ENCODE data around the gene SLC16A3. TPM values are rescaled to one million over a fixed set of nuclear protein-coding genes. Genes with fewer than 3 reads are reported as not detected.

Gene SLC16A3
- total and polyA plus RNA-seq, 9 of the 15 experiments (the other 6 are each of a cell fraction or from before 2014, with no cell fraction given) = 0.11 to 5.4 (median 1.2) TPM; not detected in 2

DNA sequence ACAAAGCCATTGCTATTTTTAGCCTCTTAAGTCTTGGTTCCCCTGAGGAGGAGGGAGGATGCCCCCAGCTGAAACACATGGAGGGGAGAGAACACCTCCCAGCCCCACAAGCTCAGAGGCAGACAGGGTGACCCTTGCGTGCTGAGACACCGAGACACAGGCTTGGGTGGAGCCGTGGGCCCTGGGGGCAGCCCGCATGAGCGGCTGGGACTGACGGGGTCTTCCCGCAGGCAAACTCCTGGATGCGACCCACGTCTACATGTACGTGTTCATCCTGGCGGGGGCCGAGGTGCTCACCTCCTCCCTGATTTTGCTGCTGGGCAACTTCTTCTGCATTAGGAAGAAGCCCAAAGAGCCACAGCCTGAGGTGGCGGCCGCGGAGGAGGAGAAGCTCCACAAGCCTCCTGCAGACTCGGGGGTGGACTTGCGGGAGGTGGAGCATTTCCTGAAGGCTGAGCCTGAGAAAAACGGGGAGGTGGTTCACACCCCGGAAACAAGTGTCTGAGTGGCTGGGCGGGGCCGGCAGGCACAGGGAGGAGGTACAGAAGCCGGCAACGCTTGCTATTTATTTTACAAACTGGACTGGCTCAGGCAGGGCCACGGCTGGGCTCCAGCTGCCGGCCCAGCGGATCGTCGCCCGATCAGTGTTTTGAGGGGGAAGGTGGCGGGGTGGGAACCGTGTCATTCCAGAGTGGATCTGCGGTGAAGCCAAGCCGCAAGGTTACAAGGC is 9.8 kb downstream of the SLC16A3 start (continued):
- TF ChIP-seq, protein P1, sequence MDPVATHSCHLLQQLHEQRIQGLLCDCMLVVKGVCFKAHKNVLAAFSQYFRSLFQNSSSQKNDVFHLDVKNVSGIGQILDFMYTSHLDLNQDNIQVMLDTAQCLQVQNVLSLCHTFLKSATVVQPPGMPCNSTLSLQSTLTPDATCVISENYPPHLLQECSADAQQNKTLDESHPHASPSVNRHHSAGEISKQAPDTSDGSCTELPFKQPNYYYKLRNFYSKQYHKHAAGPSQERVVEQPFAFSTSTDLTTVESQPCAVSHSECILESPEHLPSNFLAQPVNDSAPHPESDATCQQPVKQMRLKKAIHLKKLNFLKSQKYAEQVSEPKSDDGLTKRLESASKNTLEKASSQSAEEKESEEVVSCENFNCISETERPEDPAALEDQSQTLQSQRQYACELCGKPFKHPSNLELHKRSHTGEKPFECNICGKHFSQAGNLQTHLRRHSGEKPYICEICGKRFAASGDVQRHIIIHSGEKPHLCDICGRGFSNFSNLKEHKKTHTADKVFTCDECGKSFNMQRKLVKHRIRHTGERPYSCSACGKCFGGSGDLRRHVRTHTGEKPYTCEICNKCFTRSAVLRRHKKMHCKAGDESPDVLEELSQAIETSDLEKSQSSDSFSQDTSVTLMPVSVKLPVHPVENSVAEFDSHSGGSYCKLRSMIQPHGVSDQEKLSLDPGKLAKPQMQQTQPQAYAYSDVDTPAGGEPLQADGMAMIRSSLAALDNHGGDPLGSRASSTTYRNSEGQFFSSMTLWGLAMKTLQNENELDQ (CRISPR knock-in tag; IDR thresholded peaks at IDR 0.05; ENCODE audit: borderline replicate concordance) = no peak
- TF ChIP-seq ZNF274 (IDR thresholded peaks at IDR 0.05; ENCODE audit: borderline replicate concordance, low read depth, low read length) (no peak), ZNF79 (CRISPR knock-in tag; IDR thresholded peaks at IDR 0.05; ENCODE audit: low read depth) (no peak), ZNF133 (CRISPR knock-in tag; IDR thresholded peaks at IDR 0.05) (no peak), RAD51 (IDR thresholded peaks at IDR 0.05; ENCODE audit: borderline replicate concordance, low read depth) (no peak), SRSF7 (optimal IDR thresholded peaks at IDR 0.05; ENCODE audit: low read depth, low read length) (no peak), ZNF444 (CRISPR knock-in tag; IDR thresholded peaks at IDR 0.05) (no peak), SMARCB1 (IDR thresholded peaks at IDR 0.05; ENCODE audit: insufficient read length, low read depth) (no peak), MYC (IDR thresholded peaks at IDR 0.05; ENCODE audit: low read depth, low read length) (peak; percentile 58), MYC (CRISPR knock-in tag; IDR thresholded peaks at IDR 0.05; ENCODE audit: borderline replicate concordance, low read depth) (no peak), ATF7 (IDR thresholded peaks at IDR 0.05) (no peak; the same call in none of the 2 replicates), RCOR1 (IDR thresholded peaks at IDR 0.05; ENCODE audit: borderline replicate concordance in 1 of 2, low read depth in 2 of 2, low read length in 2 of 2) (peak in 1 of 2 experiments; percentile 46; a peak in 1 of 4 replicates), CREBBP (IDR thresholded peaks at IDR 0.05; ENCODE audit: low read depth, low read length) (no peak), HDAC1 (IDR thresholded peaks at IDR 0.05) (peak in 1 of 2 experiments; percentile 66; a peak in 2 of 4 replicates), ZBTB7A (IDR thresholded peaks at IDR 0.05; ENCODE audit: borderline replicate concordance, control insufficient read depth, low read depth, low read length) (peak; percentile 42; the same call in 1 of the 2 replicates), DPF2 (IDR thresholded peaks at IDR 0.05) (peak; percentile 33; the same call in 1 of the 2 replicates), IFI16 (CRISPR knock-in tag; IDR thresholded peaks at IDR 0.05) (no peak)
- TF ChIP-seq, protein P2, sequence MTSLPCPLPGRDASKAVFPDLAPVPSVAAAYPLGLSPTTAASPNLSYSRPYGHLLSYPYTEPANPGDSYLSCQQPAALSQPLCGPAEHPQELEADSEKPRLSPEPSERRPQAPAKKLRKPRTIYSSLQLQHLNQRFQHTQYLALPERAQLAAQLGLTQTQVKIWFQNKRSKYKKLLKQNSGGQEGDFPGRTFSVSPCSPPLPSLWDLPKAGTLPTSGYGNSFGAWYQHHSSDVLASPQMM (CRISPR knock-in tag; IDR thresholded peaks at IDR 0.05) = no peak
- TF ChIP-seq, protein P3, sequence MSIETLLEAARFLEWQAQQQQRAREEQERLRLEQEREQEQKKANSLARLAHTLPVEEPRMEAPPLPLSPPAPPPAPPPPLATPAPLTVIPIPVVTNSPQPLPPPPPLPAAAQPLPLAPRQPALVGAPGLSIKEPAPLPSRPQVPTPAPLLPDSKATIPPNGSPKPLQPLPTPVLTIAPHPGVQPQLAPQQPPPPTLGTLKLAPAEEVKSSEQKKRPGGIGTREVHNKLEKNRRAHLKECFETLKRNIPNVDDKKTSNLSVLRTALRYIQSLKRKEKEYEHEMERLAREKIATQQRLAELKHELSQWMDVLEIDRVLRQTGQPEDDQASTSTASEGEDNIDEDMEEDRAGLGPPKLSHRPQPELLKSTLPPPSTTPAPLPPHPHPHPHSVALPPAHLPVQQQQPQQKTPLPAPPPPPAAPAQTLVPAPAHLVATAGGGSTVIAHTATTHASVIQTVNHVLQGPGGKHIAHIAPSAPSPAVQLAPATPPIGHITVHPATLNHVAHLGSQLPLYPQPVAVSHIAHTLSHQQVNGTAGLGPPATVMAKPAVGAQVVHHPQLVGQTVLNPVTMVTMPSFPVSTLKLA (conservative IDR thresholded peaks at IDR 0.05) = peak in 1 of 2 experiments; percentile 74; a peak in 2 of 4 replicates
- TF ChIP-seq, protein P4, sequence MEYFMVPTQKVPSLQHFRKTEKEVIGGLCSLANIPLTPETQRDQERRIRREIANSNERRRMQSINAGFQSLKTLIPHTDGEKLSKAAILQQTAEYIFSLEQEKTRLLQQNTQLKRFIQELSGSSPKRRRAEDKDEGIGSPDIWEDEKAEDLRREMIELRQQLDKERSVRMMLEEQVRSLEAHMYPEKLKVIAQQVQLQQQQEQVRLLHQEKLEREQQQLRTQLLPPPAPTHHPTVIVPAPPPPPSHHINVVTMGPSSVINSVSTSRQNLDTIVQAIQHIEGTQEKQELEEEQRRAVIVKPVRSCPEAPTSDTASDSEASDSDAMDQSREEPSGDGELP (CRISPR knock-in tag; IDR thresholded peaks at IDR 0.05; ENCODE audit: borderline replicate concordance) = peak; percentile 65; the same call in 1 of the 2 replicates
- TF ChIP-seq, protein P5, sequence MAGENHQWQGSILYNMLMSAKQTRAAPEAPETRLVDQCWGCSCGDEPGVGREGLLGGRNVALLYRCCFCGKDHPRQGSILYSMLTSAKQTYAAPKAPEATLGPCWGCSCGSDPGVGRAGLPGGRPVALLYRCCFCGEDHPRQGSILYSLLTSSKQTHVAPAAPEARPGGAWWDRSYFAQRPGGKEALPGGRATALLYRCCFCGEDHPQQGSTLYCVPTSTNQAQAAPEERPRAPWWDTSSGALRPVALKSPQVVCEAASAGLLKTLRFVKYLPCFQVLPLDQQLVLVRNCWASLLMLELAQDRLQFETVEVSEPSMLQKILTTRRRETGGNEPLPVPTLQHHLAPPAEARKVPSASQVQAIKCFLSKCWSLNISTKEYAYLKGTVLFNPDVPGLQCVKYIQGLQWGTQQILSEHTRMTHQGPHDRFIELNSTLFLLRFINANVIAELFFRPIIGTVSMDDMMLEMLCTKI (IDR thresholded peaks at IDR 0.05; ENCODE audit: partially characterized antibody) = no peak
